ENCODE results near the gene NUFIP2. TPM values are rescaled to one million over a fixed set of nuclear protein-coding genes. Genes with fewer than 3 reads are reported as not detected.

NUFIP2 gene
- total RNA-seq, 1 donor from 2014 or later, result 40.5 TPM

DNA sequence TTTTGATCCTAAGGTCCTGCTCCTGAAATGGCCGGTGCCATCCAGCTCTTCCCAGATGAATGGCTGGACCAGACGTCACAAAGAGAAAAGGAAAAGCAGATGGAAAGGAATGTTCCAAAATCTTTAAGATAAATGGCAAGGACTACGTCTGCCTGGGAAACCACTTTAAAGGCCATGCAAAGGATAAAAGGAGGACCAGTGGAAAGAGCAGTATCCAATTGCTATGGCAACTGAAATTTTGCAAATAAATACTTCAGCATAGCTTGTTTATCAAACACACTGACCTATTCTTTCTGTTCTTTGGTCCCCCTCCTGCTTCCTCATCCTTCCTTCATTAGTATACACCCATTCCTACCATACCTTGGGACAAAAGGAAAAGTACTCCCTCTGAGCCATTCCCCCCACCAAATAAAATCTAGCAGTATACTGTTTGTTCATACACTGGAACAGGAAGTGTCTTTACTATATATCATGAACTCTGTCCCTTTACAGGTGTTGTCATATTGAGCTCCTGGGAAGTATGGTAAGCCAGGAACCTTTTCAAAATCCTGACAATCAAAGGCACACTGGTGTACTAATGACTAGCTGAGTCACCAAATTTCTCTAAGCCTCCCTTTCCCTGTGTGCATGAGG lies 37.2 kb upstream of the NUFIP2 start:
- Histone ChIP-seq H3K27ac (replicated peaks) (no peak overlapping the region), H3K4me1 (no peaks in the 10 kb centered on the region), H3K9me3 (replicated peaks) (no peaks in the 10 kb centered on the region), H3K27me3 (ENCODE audit: low read depth) (no peaks in the 10 kb centered on the region), H3K4me3 (no peak overlapping the region), H3K36me3 (no peaks in the 10 kb centered on the region)
- TF ChIP-seq, protein P1, sequence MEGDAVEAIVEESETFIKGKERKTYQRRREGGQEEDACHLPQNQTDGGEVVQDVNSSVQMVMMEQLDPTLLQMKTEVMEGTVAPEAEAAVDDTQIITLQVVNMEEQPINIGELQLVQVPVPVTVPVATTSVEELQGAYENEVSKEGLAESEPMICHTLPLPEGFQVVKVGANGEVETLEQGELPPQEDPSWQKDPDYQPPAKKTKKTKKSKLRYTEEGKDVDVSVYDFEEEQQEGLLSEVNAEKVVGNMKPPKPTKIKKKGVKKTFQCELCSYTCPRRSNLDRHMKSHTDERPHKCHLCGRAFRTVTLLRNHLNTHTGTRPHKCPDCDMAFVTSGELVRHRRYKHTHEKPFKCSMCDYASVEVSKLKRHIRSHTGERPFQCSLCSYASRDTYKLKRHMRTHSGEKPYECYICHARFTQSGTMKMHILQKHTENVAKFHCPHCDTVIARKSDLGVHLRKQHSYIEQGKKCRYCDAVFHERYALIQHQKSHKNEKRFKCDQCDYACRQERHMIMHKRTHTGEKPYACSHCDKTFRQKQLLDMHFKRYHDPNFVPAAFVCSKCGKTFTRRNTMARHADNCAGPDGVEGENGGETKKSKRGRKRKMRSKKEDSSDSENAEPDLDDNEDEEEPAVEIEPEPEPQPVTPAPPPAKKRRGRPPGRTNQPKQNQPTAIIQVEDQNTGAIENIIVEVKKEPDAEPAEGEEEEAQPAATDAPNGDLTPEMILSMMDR (IDR thresholded peaks at IDR 0.05; ENCODE audit: borderline replicate concordance), result no peak
- intact Hi-C loops (cut with micrococcal nuclease), result no loop called here
- no peak for DNase-seq

- H3K9me3 ChIP-seq (replicated peaks), result no peaks in the 10 kb centered on the region
- intact Hi-C loops (cut with micrococcal nuclease), result no loop called here
These were observed 33.5 kb upstream of the NUFIP2 start for GRCh38 chr17:29327412-29327811.

DNA sequence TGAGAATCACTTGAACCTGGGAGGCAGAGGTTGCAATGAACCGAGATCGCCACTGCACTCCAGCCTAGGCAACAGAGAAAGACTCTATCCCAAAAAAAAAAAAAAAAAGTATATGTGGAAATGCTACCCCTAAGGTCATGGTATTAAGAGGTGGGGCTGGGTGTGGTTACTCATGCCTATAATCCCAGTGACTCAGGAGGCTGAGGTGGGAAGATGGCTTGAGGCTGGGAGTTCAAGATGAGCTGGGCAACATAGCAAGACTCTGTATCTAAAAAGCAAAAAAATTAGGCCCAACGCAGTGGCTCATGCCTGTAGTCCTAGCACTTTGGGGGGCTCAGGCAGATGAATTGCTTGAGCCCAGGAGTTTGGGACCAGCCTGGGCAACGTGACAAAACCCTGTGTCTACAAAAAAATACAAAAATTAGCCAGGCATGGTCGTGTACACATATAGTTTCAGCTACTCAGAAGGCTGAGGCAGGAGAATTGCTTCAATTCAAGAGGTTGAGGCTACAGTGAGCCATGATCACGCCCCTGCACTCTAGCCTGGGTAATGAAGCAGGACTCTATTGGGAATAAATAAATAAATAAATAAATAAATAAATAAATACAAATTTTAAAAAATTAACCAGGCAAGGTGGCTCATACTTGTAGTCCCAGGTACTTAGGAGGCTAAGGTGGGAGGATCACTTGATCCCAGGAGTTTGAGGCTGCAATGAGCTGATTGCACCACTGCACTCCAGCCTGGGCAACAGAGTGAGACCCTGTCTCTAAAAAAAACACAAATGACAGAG lies 32.3 kb upstream of the NUFIP2 start:
- Histone ChIP-seq H3K4me1 (no peaks in the 10 kb centered on the region), H3K36me3 (no peaks in the 10 kb centered on the region), H3K9me3 (replicated peaks) (no peaks in the 10 kb centered on the region), H3K27me3 (ENCODE audit: low read depth) (no peaks in the 10 kb centered on the region), H3K27ac (replicated peaks) (no peak overlapping the region), H3K4me3 (no peak overlapping the region)
- intact Hi-C loops (cut with micrococcal nuclease), result no loop called here
- DNase-seq, result no peak
- TF ChIP-seq, protein P1 (IDR thresholded peaks at IDR 0.05; ENCODE audit: borderline replicate concordance), result no peak

More at GRCh38 chr17:29327412-29327811, 33.5 kb upstream of the NUFIP2 start:
- TF ChIP-seq, protein P1 (IDR thresholded peaks at IDR 0.05; ENCODE audit: borderline replicate concordance), result no peak
- Histone ChIP-seq H3K36me3 (no peaks in the 10 kb centered on the region), H3K27ac (replicated peaks) (no peak overlapping the region), H3K27me3 (ENCODE audit: low read depth) (no peaks in the 10 kb centered on the region), H3K4me3 (no peak overlapping the region), H3K4me1 (no peaks in the 10 kb centered on the region)
- DNase-seq, result no peak

DNA sequence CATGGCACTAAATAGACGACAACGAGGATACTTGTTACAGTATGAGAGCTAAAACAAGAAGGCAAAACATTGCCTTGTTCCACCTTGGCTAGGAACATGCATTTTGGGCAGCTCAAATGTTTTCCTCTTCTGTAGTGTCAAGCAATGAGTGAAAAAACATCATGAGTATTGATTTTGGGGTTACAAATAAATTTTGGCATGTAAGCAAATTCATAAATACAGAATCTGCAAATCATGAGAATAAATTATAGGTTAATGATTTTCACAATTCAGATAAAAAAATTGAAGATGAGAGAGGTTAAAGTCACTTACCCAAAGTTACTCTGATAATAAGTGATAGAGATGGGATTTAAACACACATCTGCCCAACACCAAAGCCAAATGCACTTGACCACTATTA lies 28.4 kb upstream of the NUFIP2 start:
- Histone ChIP-seq H3K9me3 (replicated peaks) (no peaks in the 10 kb centered on the region), H3K4me3 (no peak overlapping the region), H3K4me1 (no peaks in the 10 kb centered on the region), H3K27ac (replicated peaks) (no peak overlapping the region), H3K27me3 (ENCODE audit: low read depth) (no peaks in the 10 kb centered on the region), H3K36me3 (no peaks in the 10 kb centered on the region)
- DNase-seq, result no peak
- TF ChIP-seq, protein P1 (IDR thresholded peaks at IDR 0.05; ENCODE audit: borderline replicate concordance), result no peak
- intact Hi-C loops (cut with micrococcal nuclease), result no loop called here

- Histone ChIP-seq H3K27me3 (ENCODE audit: low read depth) (no peaks in the 10 kb centered on the region), H3K9me3 (replicated peaks) (no peaks in the 10 kb centered on the region), H3K4me1 (no peaks in the 10 kb centered on the region), H3K36me3 (no peaks in the 10 kb centered on the region), H3K27ac (replicated peaks) (no peak overlapping the region), H3K4me3 (no peak overlapping the region)
- intact Hi-C loops (cut with micrococcal nuclease), result no loop called here
- TF ChIP-seq, protein P1 (IDR thresholded peaks at IDR 0.05; ENCODE audit: borderline replicate concordance), result no peak
- no peak for DNase-seq
These were observed 9.4 kb upstream of the NUFIP2 start for GRCh38 chr17:29303386-29303785.
